Activated CD8-positive, alpha-beta T cell treated with anti-CD3 and anti-CD28 coated beads for 36 hours (primary cell): ENCODE results near the gene MCF2. TPM values are rescaled to one million over a fixed set of nuclear protein-coding genes. Genes with fewer than 3 reads are reported as not detected.

Experiments used
- ATAC-seq: fragments of 200-7000 bp; cut with Tn5 transposase; one replicate; pipeline ENCODE4 v1.10.0; 2021; ENCODE audit warnings: mild to moderate bottlenecking, moderate library complexity
- CTCF ChIA-PET: fragments of 350-600 bp; sonication (Branson Sonifier 250); formaldehyde crosslinking; loops from one replicate; lab custom pipeline; 2021; ENCODE audit warnings: antibody characterized with exemption; lab: Charles Lee
- POLR2A ChIA-PET: fragments of 350-600 bp; sonication (Branson Sonifier 250); formaldehyde crosslinking; loops from one replicate; lab custom pipeline; 2021; ENCODE audit warnings: antibody characterized with exemption; lab: Charles Lee
- DNase-seq: peaks from one replicate; pipeline ENCODE4 v3.0.0-alpha.2; 2020
- H3K27ac Mint-ChIP-seq: one replicate; pipeline ENCODE4 v1.8.0; 2021; ENCODE audit warnings: mild to moderate bottlenecking, mixed read lengths
- H3K27me3 Mint-ChIP-seq: one replicate; pipeline ENCODE4 v1.8.0; 2021; ENCODE audit warnings: mixed read lengths
- H3K36me3 Mint-ChIP-seq: one replicate; pipeline ENCODE4 v1.8.0; 2021; ENCODE audit warnings: low read depth, mixed read lengths
- H3K4me1 Mint-ChIP-seq: one replicate; pipeline ENCODE4 v1.8.0; 2021; ENCODE audit warnings: low read depth, mixed read lengths
- H3K4me3 Mint-ChIP-seq: one replicate; pipeline ENCODE4 v1.8.0; 2021; ENCODE audit warnings: mild to moderate bottlenecking, moderate library complexity, mixed read lengths
- H3K9me3 Mint-ChIP-seq: one replicate; pipeline ENCODE4 v1.8.0; 2021; ENCODE audit warnings: mixed read lengths
- intact Hi-C: fragments of 100-400 bp; cut with micrococcal nuclease; formaldehyde crosslinking; loops from one replicate; pipeline ENCODE4 v1.10.0; 2022
- total RNA-seq, 2 experiments: library from RNA; stranded (reverse); gene quantifications; one replicate each; pipeline ENCODE4 v1.2.3, GENCODE V29; 2021
- TF ChIP-seq, protein P1 (sequence below): fragments of 200-600 bp; IDR thresholded peaks from one replicate; pipeline ENCODE4 v1.8.0; 2022; ENCODE audit warnings: antibody characterized with exemption, mild to moderate bottlenecking

MCF2 gene, protein sequence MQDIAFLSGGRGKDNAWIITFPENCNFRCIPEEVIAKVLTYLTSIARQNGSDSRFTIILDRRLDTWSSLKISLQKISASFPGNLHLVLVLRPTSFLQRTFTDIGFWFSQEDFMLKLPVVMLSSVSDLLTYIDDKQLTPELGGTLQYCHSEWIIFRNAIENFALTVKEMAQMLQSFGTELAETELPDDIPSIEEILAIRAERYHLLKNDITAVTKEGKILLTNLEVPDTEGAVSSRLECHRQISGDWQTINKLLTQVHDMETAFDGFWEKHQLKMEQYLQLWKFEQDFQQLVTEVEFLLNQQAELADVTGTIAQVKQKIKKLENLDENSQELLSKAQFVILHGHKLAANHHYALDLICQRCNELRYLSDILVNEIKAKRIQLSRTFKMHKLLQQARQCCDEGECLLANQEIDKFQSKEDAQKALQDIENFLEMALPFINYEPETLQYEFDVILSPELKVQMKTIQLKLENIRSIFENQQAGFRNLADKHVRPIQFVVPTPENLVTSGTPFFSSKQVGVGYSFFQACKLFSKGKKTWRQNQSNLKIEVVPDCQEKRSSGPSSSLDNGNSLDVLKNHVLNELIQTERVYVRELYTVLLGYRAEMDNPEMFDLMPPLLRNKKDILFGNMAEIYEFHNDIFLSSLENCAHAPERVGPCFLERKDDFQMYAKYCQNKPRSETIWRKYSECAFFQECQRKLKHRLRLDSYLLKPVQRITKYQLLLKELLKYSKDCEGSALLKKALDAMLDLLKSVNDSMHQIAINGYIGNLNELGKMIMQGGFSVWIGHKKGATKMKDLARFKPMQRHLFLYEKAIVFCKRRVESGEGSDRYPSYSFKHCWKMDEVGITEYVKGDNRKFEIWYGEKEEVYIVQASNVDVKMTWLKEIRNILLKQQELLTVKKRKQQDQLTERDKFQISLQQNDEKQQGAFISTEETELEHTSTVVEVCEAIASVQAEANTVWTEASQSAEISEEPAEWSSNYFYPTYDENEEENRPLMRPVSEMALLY
- total RNA-seq = under 1 TPM; 0.56 to 0.59 TPM

DNA sequence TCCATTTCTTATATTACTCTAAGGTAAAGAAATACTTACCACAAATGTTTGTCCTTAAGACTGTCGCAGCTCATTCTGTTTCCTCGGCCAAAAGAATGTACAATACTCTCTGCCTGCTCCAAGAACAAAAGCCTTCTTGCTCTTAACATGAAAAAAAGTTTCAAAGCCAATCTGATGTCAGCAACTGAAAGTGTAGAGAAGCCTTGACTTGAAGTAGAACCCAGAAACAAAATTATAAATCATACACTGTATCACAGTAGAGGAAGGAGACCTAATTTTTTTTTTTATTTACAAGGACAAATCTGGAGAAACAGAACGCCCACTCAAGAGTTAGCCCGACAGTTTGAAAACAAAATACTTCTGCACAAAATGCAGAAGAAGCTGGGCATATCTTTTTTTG, at the start of gene MCF2:
Gene MCF2, minus strand, starts transcription at position 101 of the 400 bp plus-strand sequence. CDS start 56,423 bp downstream, outside the sequence.
- ChIA-PET POLR2A (no interaction called here), CTCF (no interaction called here)
- Mint-ChIP-seq H3K4me1 (no peaks in the 10 kb centered on the region), H3K27me3 (no peaks in the 10 kb centered on the region), H3K9me3 (peaks cover 2% of the 10 kb centered on the region), H3K27ac (no peak within 1 kb of the TSS), H3K36me3 (peaks cover 2% of the 10 kb centered on the region), H3K4me3 (no peak within 1 kb of the TSS)
- ATAC-seq (no peak), DNase-seq (no peak)
- TF ChIP-seq, protein P1, sequence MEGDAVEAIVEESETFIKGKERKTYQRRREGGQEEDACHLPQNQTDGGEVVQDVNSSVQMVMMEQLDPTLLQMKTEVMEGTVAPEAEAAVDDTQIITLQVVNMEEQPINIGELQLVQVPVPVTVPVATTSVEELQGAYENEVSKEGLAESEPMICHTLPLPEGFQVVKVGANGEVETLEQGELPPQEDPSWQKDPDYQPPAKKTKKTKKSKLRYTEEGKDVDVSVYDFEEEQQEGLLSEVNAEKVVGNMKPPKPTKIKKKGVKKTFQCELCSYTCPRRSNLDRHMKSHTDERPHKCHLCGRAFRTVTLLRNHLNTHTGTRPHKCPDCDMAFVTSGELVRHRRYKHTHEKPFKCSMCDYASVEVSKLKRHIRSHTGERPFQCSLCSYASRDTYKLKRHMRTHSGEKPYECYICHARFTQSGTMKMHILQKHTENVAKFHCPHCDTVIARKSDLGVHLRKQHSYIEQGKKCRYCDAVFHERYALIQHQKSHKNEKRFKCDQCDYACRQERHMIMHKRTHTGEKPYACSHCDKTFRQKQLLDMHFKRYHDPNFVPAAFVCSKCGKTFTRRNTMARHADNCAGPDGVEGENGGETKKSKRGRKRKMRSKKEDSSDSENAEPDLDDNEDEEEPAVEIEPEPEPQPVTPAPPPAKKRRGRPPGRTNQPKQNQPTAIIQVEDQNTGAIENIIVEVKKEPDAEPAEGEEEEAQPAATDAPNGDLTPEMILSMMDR = no peak
- intact Hi-C loops = no loop called here

DNA sequence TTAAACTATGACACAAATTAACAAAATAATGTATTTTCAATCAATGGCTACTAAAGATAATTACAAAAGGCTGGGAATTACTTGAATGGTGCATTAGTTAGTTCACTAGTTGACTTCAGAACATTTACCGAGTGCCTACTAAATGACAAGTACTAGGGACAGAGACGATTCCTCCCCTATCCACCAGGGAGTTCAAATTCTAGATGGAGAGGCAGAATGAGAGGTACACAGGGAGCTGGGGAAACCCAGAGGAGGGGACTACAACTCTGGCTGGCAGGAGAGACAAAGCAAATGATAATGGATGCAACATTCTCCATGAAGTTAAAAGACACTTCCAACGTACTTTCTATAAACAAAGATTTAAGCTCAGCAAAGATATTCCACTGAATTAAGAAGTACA, 43.1 kb upstream of the MCF2 start:
- ChIA-PET CTCF (no interaction called here), POLR2A (no interaction called here)
- Mint-ChIP-seq H3K4me1 (no peaks in the 10 kb centered on the region), H3K9me3 (peaks cover 13% of the 10 kb centered on the region), H3K4me3 (no peak overlapping the region), H3K36me3 (peaks cover 36% of the 10 kb centered on the region), H3K27me3 (no peaks in the 10 kb centered on the region), H3K27ac (no peak overlapping the region)
- ATAC-seq = no peak
- TF ChIP-seq, protein P1 = no peak
- intact Hi-C loops = no loop called here
- DNase-seq = no peak

DNA sequence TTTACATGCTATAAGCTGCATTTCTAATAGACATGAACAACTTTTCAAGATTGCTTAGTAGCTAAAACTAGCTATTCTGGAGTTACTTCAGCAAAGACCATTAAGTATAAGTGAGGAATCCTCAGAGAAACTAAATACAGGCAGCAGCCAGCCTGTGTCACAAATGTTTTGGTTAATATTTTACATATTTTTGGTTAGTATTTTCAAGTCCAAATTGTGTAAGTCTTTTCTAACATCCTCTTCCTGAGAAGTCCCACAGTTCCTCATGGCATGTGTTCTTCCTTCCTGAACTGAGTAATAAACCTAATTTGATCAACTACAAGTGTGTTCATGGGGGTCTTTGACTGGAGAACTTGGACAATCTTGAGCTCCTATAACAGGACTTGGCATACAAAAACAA, 42.4 kb upstream of the MCF2 start:
- no peak overlapping the region for H3K4me3 Mint-ChIP-seq
- CTCF ChIA-PET = interaction anchor here (0.9 kb wide), 1 partner anchor 10 kb away, joined by 3 read pairs; no protein-coding TSS in a partner anchor

DNA sequence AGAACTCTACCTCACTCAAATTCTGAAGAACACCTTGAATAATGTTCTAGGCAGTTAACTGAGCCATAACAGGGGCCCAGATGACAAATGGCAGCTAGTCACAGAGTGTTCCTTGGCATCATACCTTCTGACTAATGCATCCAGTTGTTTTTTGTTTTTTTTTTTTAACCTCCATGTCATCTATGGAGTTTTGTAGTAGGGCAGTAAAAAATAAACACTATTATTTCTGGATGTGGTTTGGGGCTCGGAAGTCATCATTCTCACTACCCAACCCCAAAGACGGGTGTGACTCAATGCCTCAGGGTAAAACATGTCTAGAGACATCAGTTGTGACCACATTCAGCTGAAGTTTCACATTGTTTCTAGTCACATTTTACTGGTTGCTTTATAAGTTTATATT, 31.2 kb upstream of the MCF2 start:
- ATAC-seq = peak; percentile 92
- no peak overlapping the region for H3K4me3 Mint-ChIP-seq
- peaks cover 10% of the 10 kb centered on the region for H3K4me1 Mint-ChIP-seq

More for the DNA sequence above, 42.4 kb upstream of the MCF2 start:
- no peaks in the 10 kb centered on the region for H3K4me1 Mint-ChIP-seq
- H3K27ac Mint-ChIP-seq = no peak overlapping the region
- ATAC-seq (no peak), DNase-seq (no peak)
- no peaks in the 10 kb centered on the region for H3K27me3 Mint-ChIP-seq
- POLR2A ChIA-PET = no interaction called here
- H3K9me3 Mint-ChIP-seq = peaks cover 13% of the 10 kb centered on the region
- TF ChIP-seq, protein P1 = no peak
- H3K36me3 Mint-ChIP-seq = peaks cover 31% of the 10 kb centered on the region
- intact Hi-C loops = no loop called here

More for the DNA sequence above, 31.2 kb upstream of the MCF2 start:
- TF ChIP-seq, protein P1 = no peak
- peak overlapping the region; percentile 48 for H3K27ac Mint-ChIP-seq
- intact Hi-C loops = no loop called here
- CTCF ChIA-PET = no interaction called here
- peaks cover 24% of the 10 kb centered on the region for H3K36me3 Mint-ChIP-seq
- POLR2A ChIA-PET = interaction anchor here (1.2 kb wide), 1 partner anchor 193 kb away, joined by 3 read pairs; no protein-coding TSS in a partner anchor
- H3K27me3 Mint-ChIP-seq = no peaks in the 10 kb centered on the region
- H3K9me3 Mint-ChIP-seq = no peaks in the 10 kb centered on the region
- peak; percentile 53 for DNase-seq
